H9 (cell line): ENCODE results near the gene STARD9. TPM values are rescaled to one million over a fixed set of nuclear protein-coding genes. Genes with fewer than 3 reads are reported as not detected.

Experiments
- DNase-seq: peaks from one replicate; pipeline ENCODE4 v3.0.0-alpha.2; 2017
- H2AFZ ChIP-seq: one replicate; pipeline ENCODE4 v1.6.1; 2013; ENCODE audit warnings: mild to moderate bottlenecking, low read length, control low read depth, moderate library complexity
- H2AK5ac ChIP-seq: 2 replicates; pipeline ENCODE4 v1.6.1; 2013; ENCODE audit warnings: low read length, control low read depth, mixed read lengths; ENCODE audit not compliant: insufficient read length
- H2BK120ac ChIP-seq: one replicate; pipeline ENCODE4 v1.6.1; 2013; ENCODE audit warnings: low read depth, mild to moderate bottlenecking, low read length, control low read depth, inconsistent platforms; ENCODE audit not compliant: poor library complexity, severe bottlenecking
- H2BK12ac ChIP-seq: 2 replicates; pipeline ENCODE4 v1.6.1; 2013; ENCODE audit warnings: low read length, control low read depth, mixed read lengths, low read depth; ENCODE audit not compliant: insufficient read length
- H2BK15ac ChIP-seq: 2 replicates; pipeline ENCODE4 v1.6.1; 2013; ENCODE audit warnings: low read depth, low read length, control low read depth
- H2BK20ac ChIP-seq: one replicate; pipeline ENCODE4 v1.6.1; 2013; ENCODE audit warnings: low read depth, mild to moderate bottlenecking, low read length, control low read depth, inconsistent platforms; ENCODE audit not compliant: poor library complexity, severe bottlenecking
- H2BK5ac ChIP-seq: 2 replicates; pipeline ENCODE4 v1.6.1; 2013; ENCODE audit warnings: low read length, control low read depth, mixed read lengths; ENCODE audit not compliant: insufficient read length
- H3K14ac ChIP-seq: 2 replicates; pipeline ENCODE4 v1.6.1; 2013; ENCODE audit warnings: low read length, control low read depth; ENCODE audit not compliant: insufficient read depth
- H3K18ac ChIP-seq: 2 replicates; pipeline ENCODE4 v1.6.1; 2013; ENCODE audit warnings: low read depth, mild to moderate bottlenecking, mixed read lengths, low read length, control low read depth; ENCODE audit not compliant: insufficient read length
- H3K23ac ChIP-seq: 2 replicates; pipeline ENCODE4 v1.6.1; 2013; ENCODE audit warnings: low read length, control low read depth, mixed read lengths, low read depth; ENCODE audit not compliant: insufficient read length
- H3K23me2 ChIP-seq: 2 replicates; pipeline ENCODE4 v1.6.1; 2013; ENCODE audit warnings: low read depth, mild to moderate bottlenecking, mixed read lengths, low read length, control low read depth; ENCODE audit not compliant: insufficient read length, poor library complexity, severe bottlenecking
- H3K27ac ChIP-seq: 2 replicates; pipeline ENCODE4 v1.5.1; 2013; ENCODE audit warnings: low read length, control low read depth, mixed read lengths, low read depth; ENCODE audit not compliant: insufficient read length
- H3K27me3 ChIP-seq: 2 replicates; pipeline ENCODE4 v1.6.1; 2013; ENCODE audit warnings: low read length, control low read depth, inconsistent platforms; ENCODE audit not compliant: insufficient read depth
- H3K4ac ChIP-seq: 2 replicates; pipeline ENCODE4 v1.6.1; 2013; ENCODE audit warnings: low read depth, mild to moderate bottlenecking, control low read depth, inconsistent platforms, low read length, moderate library complexity
- H3K4me1 ChIP-seq: 2 replicates; pipeline ENCODE4 v1.6.1; 2013; ENCODE audit warnings: low read length, control low read depth, inconsistent platforms; ENCODE audit not compliant: insufficient read depth
- H3K4me2 ChIP-seq: 2 replicates; pipeline ENCODE4 v1.6.1; 2013; ENCODE audit warnings: low read length, control low read depth, mixed read lengths; ENCODE audit not compliant: insufficient read length, insufficient read depth
- H3K56ac ChIP-seq: 2 replicates; pipeline ENCODE4 v1.6.1; 2013; ENCODE audit warnings: low read depth, mild to moderate bottlenecking, mixed read lengths, low read length, control low read depth; ENCODE audit not compliant: insufficient read length
- H3K79me1 ChIP-seq: 2 replicates; pipeline ENCODE4 v1.6.1; 2013; ENCODE audit warnings: low read depth, mild to moderate bottlenecking, moderate library complexity, low read length, control low read depth, inconsistent platforms; ENCODE audit not compliant: insufficient read depth, poor library complexity, severe bottlenecking
- H3K79me2 ChIP-seq: 2 replicates; pipeline ENCODE4 v1.6.1; 2013; ENCODE audit warnings: low read length, control low read depth, inconsistent platforms; ENCODE audit not compliant: insufficient read depth
- H3K9ac ChIP-seq: 2 replicates; pipeline ENCODE4 v1.6.1; 2013; ENCODE audit warnings: low read length, control low read depth, mixed read lengths; ENCODE audit not compliant: insufficient read length; ENCODE audit errors: extremely low read depth
- H3K9me3 ChIP-seq: one replicate; pipeline ENCODE4 v1.6.1; 2013; ENCODE audit warnings: low read depth, low read length, inconsistent platforms; ENCODE audit not compliant: control insufficient read depth
- H3T11ph ChIP-seq: one replicate; pipeline ENCODE4 v1.6.1; 2013; ENCODE audit warnings: mild to moderate bottlenecking, low read length, control low read depth, inconsistent platforms
- H4K20me1 ChIP-seq: one replicate; pipeline ENCODE4 v1.6.1; 2013; ENCODE audit not compliant: control insufficient read depth, insufficient read length, insufficient read depth
- H4K5ac ChIP-seq: 2 replicates; pipeline ENCODE4 v1.6.1; 2013; ENCODE audit warnings: low read depth, mild to moderate bottlenecking, mixed read lengths, low read length, control low read depth; ENCODE audit not compliant: insufficient read length
- H4K8ac ChIP-seq: replicated peaks from 2 replicates; pipeline ENCODE4 v1.6.1; 2013; ENCODE audit warnings: low read length, control low read depth, mixed read lengths, low read depth; ENCODE audit not compliant: insufficient read length
- H4K91ac ChIP-seq: 2 replicates; pipeline ENCODE4 v1.6.1; 2013; ENCODE audit warnings: low read depth, mild to moderate bottlenecking, moderate library complexity, mixed read lengths, low read length, control low read depth; ENCODE audit not compliant: insufficient read length
- H3K27ac Mint-ChIP-seq, 3 experiments: 2 replicates in 2 of 3; 3 replicates in 1 of 3; pipeline ENCODE4 v1.8.0; 2020 to 2021; ENCODE audit warnings: mixed read lengths in 3 of 3, mild to moderate bottlenecking in 1 of 3, moderate library complexity in 1 of 3
- H3K27me3 Mint-ChIP-seq: 2 replicates; pipeline ENCODE4 v1.8.0; 2021; ENCODE audit warnings: low read depth, mild to moderate bottlenecking, moderate library complexity, mixed read lengths
- H3K36me3 Mint-ChIP-seq, 3 experiments: 2 replicates in 2 of 3; 3 replicates in 1 of 3; pipeline ENCODE4 v1.8.0; 2020 to 2021; ENCODE audit warnings: low read depth in 3 of 3, mixed read lengths in 3 of 3; ENCODE audit not compliant: insufficient read depth in 1 of 3
- H3K4me1 Mint-ChIP-seq, 2 experiments: 2 replicates each; pipeline ENCODE4 v1.8.0; 2020; ENCODE audit warnings: mixed read lengths in 2 of 2
- H3K4me3 Mint-ChIP-seq, 2 experiments: 2 replicates in 1 of 2; 3 replicates in 1 of 2; pipeline ENCODE4 v1.8.0; 2020 to 2021; ENCODE audit warnings: mild to moderate bottlenecking in 2 of 2, mixed read lengths in 2 of 2, moderate library complexity in 1 of 2
- H3K9me3 Mint-ChIP-seq, 2 experiments: 2 replicates in 1 of 2; 3 replicates in 1 of 2; pipeline ENCODE4 v1.8.0; 2020; ENCODE audit warnings: mild to moderate bottlenecking in 2 of 2, mixed read lengths in 2 of 2, moderate library complexity in 1 of 2
- WGBS: extraction: QIAGEN DNeasy Blood & Tissue Kit; methylation state at CpG from one replicate; pipeline ENCODE4 v1.1.7; 2013; ENCODE audit warnings: missing lambda C conversion rate, low lambda C conversion rate, mixed read lengths; ENCODE audit not compliant: insufficient read length; ENCODE audit errors: extremely low coverage; 5-methylcytosine and 5-hydroxymethylcytosine counted together
- total RNA-seq: library from RNA; stranded (reverse); gene quantifications from 2 replicates; pipeline ENCODE4 v1.2.1, GENCODE V29; 2021
- TF ChIP-seq, protein P1 (sequence below): fragments of 200-600 bp; sonication (generic); conservative IDR thresholded peaks from 3 replicates; pipeline ENCODE4 v1.8.0; 2021; ENCODE audit warnings: antibody characterized with exemption, mild to moderate bottlenecking

STARD9 gene
- total RNA-seq, 1 experiment from 2014 or later, result 6.9 TPM

DNA sequence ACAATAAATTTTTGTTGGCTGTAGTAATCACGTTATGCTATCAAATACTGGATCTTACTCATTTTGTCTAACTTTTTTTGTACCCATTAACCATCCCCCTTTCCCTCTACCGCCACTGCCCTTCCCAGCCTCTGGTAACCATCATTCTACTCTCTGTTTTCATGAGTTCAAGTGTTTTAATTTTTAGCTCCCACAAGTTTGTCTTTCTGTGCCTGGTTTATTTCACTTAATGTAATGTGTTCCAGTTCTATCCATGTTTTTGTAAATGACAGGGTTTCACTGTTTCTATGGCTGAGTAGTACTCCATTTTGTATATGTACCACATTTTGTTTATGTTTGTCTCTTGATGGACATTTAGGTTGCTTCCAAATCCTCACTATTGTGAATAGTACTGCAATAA lies 52.1 kb downstream of the STARD9 start:
- Histone ChIP-seq H2AFZ (no peak overlapping the region), H3K9ac (no peak overlapping the region), H2BK120ac (no peak overlapping the region), H3K14ac (no peak overlapping the region), H2BK15ac (no peak overlapping the region), H2BK5ac (no peak overlapping the region), H3K56ac (no peak overlapping the region), H3K27me3 (no peaks in the 10 kb centered on the region), H3K4me1 (no peaks in the 10 kb centered on the region), H3K27ac (no peak overlapping the region), H2BK20ac (no peak overlapping the region), H3K79me2 (no peaks in the 10 kb centered on the region), H3T11ph (no peak overlapping the region), H3K4me2 (no peak overlapping the region), H4K8ac (no peak overlapping the region), H4K91ac (no peak overlapping the region), H2BK12ac (no peak overlapping the region), H3K79me1 (no peaks in the 10 kb centered on the region), H4K20me1 (no peaks in the 10 kb centered on the region), H3K23me2 (no peaks in the 10 kb centered on the region), H2AK5ac (no peak overlapping the region), H4K5ac (no peak overlapping the region), H3K4ac (no peak overlapping the region), H3K18ac (no peak overlapping the region), H3K9me3 (no peaks in the 10 kb centered on the region), H3K23ac (no peak overlapping the region)
- no peak for DNase-seq
- H3K27me3 Mint-ChIP-seq, result no peaks in the 10 kb centered on the region
- no CpG with 5 or more reads among the region's 2 CpGs for WGBS
- H3K9me3 Mint-ChIP-seq, result peaks cover 0 to 4% of the 10 kb centered on the region in 2 experiments; a peak in 1 of 5 replicates
- H3K27ac Mint-ChIP-seq, result no peak overlapping the region
- no peak overlapping the region for H3K4me3 Mint-ChIP-seq
- peaks cover 1 to 3% of the 10 kb centered on the region in 2 experiments; a peak in 3 of 4 replicates for H3K4me1 Mint-ChIP-seq
- TF ChIP-seq, protein P1, sequence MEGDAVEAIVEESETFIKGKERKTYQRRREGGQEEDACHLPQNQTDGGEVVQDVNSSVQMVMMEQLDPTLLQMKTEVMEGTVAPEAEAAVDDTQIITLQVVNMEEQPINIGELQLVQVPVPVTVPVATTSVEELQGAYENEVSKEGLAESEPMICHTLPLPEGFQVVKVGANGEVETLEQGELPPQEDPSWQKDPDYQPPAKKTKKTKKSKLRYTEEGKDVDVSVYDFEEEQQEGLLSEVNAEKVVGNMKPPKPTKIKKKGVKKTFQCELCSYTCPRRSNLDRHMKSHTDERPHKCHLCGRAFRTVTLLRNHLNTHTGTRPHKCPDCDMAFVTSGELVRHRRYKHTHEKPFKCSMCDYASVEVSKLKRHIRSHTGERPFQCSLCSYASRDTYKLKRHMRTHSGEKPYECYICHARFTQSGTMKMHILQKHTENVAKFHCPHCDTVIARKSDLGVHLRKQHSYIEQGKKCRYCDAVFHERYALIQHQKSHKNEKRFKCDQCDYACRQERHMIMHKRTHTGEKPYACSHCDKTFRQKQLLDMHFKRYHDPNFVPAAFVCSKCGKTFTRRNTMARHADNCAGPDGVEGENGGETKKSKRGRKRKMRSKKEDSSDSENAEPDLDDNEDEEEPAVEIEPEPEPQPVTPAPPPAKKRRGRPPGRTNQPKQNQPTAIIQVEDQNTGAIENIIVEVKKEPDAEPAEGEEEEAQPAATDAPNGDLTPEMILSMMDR, result no peak
- no peaks in the 10 kb centered on the region; a peak in 1 of 7 replicates for H3K36me3 Mint-ChIP-seq
